CD1c-positive myeloid dendritic cell (primary cell): ENCODE results near the gene SETMAR.
"Not testable (repeated sequence)": the region's sequence is repeated elsewhere in the genome, so short reads cannot be mapped to it uniquely, and the experiment has no call there.

Experiments
- DNase-seq: peaks from one replicate; pipeline ENCODE4 v3.0.0-alpha.2; 2016; ENCODE audit errors: extremely low spot score

SETMAR gene

GRCh38 chr3:4303187-4304123 is at the start of gene SETMAR:
SETMAR (plus strand) TSS chr3:4303369; CDS start chr3:4303371, 2 bp downstream.
- DNase-seq: peak; percentile 93

- no peak for DNase-seq
Observed at GRCh38 chr3:4261406-4261805, 41.8 kb upstream of the SETMAR start.

- DNase-seq: no peak
Observed at GRCh38 chr3:4264040-4264439, 39.1 kb upstream of the SETMAR start.

GRCh38 chr3:4270720-4271119 is 32.4 kb upstream of the SETMAR start:
- peak; percentile 5 for DNase-seq

GRCh38 chr3:4271834-4272233 is 31.3 kb upstream of the SETMAR start:
- peak; percentile 23 for DNase-seq

- no peak for DNase-seq
Observed at GRCh38 chr3:4279516-4280105, 23.6 kb upstream of the SETMAR start.

- no peak for DNase-seq
Observed at GRCh38 chr3:4281991-4282390, 21.2 kb upstream of the SETMAR start.

GRCh38 chr3:4284865-4285264 is 18.3 kb upstream of the SETMAR start:
- DNase-seq: no peak

- no peak for DNase-seq
Observed at GRCh38 chr3:4289044-4289443, 14.1 kb upstream of the SETMAR start.

GRCh38 chr3:4290272-4290893 is 12.8 kb upstream of the SETMAR start:
- DNase-seq: peak; percentile 56

GRCh38 chr3:4292301-4292700 is 10.9 kb upstream of the SETMAR start:
- no peak for DNase-seq

GRCh38 chr3:4294616-4295327 is 8.4 kb upstream of the SETMAR start:
- no peak for DNase-seq

GRCh38 chr3:4296454-4296853 is 6.7 kb upstream of the SETMAR start:
- not testable (repeated sequence) for DNase-seq

GRCh38 chr3:4297486-4297885 is 5.7 kb upstream of the SETMAR start:
- DNase-seq: no peak

- no peak for DNase-seq
Observed at GRCh38 chr3:4302747-4303146, 422 bp upstream of the SETMAR start.

GRCh38 chr3:4305210-4305609 is 2.0 kb downstream of the SETMAR start:
- DNase-seq: not testable (repeated sequence)

- no peak for DNase-seq
Observed at GRCh38 chr3:4306091-4306490, 2.9 kb downstream of the SETMAR start.

- DNase-seq: no peak
Observed at GRCh38 chr3:4306860-4307259, 3.7 kb downstream of the SETMAR start.

- DNase-seq: peak; percentile 91
Observed at GRCh38 chr3:4309491-4310128, 6.4 kb downstream of the SETMAR start.

- peak; percentile 49 for DNase-seq
Observed at GRCh38 chr3:4310971-4311370, 7.8 kb downstream of the SETMAR start.

GRCh38 chr3:4311496-4311895 is 8.3 kb downstream of the SETMAR start:
- no peak for DNase-seq
